Stimulated activated CD4-positive, alpha-beta T cell treated with anti-CD3 and anti-CD28 coated beads, Interleukin-2, amount 100 ng/mL, for 24 hours (primary cell): ENCODE measurements around the gene EEF1AKMT4.
A peak's percentile ranks its signal among the peaks of the same experiment; 100 is the strongest.
"Not testable (repeated sequence)": the region's sequence is repeated elsewhere in the genome, so short reads cannot be mapped to it uniquely, and the experiment has no call there.

Source experiments
- DNase-seq, 2 donors: peaks; one replicate each; pipeline ENCODE4 v3.0.0-alpha.2; 2020

Gene EEF1AKMT4

DNA sequence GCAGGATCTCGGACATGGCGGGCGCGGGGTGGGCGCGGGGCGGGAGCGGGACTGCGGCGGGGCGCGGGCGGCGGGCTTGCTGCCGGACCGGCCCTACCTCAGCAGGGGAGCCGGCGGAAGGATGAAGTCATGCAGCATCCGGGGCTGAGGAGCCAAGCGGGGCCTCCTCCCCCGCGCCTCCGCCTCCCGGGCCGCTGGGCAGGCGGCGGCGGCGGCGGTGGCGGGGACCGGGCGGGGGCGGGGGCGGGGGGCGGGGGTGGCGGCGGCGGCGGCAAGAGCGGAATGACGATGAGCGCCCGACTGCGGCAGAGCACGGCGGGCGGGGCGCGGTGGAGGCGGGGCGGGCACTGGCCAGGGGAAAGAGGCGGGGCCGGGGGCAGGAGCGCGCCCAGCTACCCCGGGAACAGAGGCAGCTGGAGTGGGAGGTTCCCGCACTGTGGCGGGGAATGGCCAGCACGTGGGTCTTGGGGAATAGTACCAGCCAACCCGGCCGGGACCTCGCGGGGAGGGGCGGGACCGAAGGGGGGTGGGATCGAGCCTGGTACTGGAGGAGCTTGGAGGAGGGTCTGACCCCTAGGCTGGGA, 11.9 kb downstream of the EEF1AKMT4 start, which contains the start of gene CAMK2N2:
CAMK2N2 (minus strand) TSS at position 284 of the 584 bp plus-strand sequence; CDS start at position 16, 268 bp downstream.
- peak; percentile 59 to 74 for DNase-seq

DNA sequence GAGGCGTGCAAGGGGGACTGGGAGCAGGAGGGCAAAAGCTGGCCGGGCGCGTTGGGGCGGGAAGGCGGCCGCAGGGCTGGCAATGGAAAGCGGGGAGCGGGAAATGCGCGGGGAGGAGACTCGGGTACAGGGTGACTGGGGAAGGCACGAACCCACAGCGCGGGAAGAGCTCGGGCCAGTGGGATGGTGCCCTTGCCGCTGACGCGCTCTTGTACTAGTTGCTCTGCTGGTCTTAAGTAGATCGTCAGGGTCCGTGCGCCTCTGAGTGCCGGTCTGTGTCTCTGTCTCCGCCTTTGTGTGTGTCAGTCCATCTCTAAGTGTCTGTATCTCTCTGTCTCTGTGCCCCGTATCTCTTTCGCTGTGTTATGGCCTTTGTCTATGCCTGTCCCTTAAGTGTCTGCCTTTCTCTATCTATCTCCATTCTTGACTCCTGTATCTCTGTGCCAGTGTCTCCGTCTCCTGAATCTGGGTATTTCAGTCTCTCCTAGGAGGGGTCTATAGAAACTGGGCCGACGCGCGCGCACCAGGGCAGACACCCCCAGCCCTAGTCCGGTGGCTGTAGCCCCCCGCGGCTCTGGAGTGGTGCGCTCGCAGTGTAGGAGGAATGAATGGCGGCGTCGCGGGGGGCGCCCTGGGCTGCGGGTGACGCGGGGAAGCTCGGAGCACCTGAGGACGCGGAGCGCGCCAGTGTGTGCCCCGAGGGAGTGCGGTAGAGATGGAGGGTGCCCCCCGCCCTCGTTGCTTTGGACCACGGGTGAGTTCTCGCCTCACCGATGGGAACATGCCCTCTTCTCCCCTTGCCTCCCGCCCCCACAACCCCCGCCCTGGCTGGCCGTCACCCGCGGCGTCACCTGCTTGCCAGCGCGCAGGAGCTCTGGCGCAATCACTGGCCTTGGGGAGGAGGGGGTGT, 12.6 kb downstream of the EEF1AKMT4 start:
- DNase-seq, result peak; percentile 31 to 41

DNA sequence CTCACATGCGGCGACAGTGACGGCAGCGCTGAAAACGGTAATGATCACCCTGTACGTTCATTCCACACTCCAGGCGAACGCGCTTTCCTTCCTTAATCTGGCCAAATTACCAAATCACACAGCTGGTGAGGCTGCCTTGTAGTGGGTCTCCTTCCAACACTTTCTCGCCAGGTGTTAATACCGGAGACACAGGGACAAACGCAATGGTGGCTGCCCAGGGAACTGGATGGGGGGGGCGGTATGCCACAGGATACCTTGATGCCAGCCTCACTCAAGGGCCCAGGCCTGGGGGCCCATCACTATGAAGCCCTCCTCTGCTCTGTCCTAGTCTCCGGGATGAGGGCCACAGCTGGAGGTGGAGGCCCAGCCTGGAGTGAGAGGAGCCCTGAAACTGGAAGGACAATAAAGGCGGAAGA, 13.3 kb downstream of the EEF1AKMT4 start:
- no peak for DNase-seq

DNA sequence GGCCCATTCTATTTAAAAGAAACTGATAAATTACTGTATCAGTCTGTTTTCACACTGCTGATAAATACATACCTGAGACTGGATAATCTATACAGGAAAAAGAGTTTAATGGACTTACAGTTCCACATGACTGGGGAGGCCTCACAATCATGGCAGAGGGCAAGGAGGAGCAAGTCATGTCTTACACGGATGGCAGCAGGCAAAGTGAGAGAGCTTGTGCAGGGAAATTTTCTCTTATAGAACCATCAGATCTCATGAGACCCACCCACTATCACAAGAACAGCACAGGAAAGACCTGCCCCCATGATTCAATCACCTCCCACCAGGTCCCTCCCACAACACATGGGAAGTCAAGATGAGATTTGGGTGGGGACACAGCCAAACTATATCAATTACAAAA, 17.8 kb downstream of the EEF1AKMT4 start:
- DNase-seq, result not testable (repeated sequence)

DNA sequence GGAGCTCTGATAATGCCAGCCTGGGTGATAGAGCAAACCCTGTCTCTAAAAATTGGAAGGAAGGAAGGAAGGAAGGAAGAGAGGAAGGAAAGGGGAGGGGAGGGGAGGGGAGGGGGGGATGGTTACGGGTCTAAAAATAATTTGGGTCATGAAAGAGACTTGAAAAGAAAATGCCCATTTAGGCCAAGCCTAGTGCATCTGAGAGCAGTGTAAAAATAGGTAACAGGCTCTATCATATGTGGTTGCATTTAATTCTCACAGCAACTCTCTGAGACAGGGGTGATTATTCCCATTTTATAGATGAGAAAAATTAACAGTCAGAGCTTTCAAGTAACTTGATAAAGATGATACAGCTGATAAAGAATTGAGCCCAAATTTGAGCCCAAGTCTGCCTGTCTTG, 22.8 kb downstream of the EEF1AKMT4 start:
- no peak for DNase-seq

DNA sequence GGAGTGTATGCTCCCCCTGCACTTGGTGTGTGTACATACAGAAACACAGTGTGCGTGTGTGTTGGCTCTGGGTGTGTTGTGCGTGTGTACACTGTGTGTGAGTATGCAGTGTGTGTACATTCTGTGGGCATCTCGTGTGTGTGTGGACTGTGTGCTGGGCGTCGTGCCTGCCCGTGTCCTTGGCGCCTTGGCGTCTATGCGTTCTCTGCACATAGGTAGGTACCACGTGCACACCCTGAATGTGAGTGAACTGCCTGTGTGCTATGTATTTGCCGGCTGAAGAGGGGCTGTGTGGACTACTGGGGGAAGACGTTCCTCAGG, 25.9 kb downstream of the EEF1AKMT4 start:
- DNase-seq, result no peak

DNA sequence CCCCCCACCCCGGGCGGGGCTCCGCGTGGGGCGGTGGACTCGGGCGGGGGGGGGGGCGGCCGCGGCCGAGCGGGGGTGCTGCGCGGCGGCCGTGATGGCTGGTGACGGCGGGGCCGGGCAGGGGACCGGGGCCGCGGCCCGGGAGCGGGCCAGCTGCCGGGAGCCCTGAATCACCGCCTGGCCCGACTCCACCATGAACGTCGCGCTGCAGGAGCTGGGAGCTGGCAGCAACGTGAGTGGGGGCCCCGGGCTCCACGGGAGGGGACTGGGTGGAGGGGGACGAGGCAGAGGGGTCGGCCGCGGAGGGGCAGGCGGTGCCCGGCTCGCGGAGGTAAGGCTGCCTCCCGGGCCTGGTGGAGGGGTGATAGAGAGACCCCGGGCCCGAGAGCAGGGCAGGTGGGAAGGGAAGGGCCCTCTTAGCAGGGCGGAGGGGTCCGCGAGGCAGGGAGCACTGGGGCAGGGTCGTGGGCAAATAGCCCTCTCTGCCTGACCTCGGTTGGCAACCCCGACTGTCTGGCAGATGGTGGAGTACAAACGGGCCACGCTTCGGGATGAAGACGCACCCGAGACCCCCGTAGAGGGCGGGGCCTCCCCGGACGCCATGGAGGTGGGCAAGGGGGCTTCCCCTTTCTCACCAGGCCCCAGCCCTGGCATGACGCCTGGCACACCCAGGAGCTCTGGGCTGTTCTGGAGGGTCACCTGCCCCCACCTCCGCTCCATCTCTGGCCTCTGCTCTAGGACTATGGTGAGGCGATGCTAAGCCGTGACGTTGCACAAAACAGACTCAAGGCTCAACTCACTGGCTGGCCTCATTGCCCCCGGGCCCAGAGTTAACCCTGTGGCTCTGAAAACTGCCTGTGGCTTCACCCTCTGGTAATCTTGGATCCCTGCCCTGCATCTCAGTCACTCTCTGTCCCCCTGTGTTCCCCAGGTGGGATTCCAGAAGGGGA, 26.8 kb downstream of the EEF1AKMT4 start, which contains the start of gene ECE2:
ECE2 (plus strand) TSS at position 62 of the 950 bp plus-strand sequence; CDS start at position 194, 132 bp downstream.
- no peak for DNase-seq

DNA sequence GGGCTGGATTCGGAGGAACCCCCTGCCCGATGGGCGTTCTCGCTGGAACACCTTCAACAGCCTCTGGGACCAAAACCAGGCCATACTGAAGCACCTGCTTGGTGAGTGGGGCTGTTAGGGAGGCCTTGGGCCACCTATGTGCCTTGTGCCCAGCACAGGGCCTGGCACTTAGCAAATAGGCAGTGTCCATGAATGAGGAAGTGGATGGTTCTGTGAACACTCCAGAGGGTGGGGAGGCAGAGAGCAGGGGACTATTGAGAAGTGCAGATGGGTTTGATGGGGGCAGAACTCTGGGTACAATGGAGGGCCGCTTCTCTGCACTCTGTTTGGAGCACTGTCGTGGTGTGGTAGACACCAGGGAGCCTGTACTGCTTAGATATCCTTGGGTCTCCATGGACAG, 27.9 kb downstream of the EEF1AKMT4 start:
- DNase-seq, result no peak

DNA sequence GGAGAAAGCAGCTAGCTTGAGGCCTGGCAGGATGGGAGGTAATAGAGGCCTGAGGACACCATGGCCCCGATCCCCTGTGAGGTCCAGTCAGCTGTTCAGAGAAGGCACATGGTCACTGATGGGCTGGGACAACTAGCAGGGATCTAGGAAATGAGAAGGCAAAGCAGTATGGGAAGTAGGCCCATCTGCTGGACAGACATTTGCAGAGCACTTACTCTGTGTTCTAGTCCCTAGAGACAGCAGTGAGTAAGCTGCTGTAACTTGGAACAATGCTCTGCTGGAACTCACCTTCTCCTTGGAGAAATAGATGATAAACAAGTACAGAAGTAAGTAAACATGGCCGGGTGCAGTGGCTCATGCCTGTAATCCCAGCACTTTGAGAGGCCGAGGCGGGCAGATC, 33.5 kb downstream of the EEF1AKMT4 start:
- DNase-seq, result no peak

DNA sequence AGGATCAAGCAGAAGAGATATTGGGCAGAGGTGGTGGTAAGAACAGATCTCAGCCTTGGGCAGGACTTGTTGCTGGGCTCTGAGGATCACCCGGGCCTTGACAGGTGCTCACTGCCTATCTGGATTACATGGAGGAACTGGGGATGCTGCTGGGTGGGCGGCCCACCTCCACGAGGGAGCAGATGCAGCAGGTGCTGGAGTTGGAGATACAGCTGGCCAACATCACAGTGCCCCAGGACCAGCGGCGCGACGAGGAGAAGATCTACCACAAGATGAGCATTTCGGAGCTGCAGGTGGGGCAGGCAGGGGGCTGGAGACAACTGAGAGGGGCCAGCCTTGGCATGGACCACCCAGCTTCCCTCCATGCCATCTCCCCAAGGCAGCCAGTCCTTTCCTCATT, 34.2 kb downstream of the EEF1AKMT4 start:
- no peak for DNase-seq

DNA sequence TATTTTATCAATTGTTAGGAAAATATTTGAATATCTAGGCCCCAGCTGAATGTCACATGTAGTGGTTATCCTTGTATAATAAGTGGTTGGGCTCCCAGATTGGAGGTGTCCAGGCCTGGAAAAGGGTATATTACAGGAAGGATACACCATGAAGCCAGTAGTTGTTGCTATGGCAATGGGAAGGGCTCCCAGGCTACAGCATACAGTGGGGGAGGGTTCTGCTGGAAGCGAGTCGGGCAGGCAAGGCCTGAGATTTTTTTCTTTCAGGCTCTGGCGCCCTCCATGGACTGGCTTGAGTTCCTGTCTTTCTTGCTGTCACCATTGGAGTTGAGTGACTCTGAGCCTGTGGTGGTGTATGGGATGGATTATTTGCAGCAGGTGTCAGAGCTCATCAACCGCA, 35.2 kb downstream of the EEF1AKMT4 start:
- DNase-seq, result peak in 1 of 2 donors; percentile 32

DNA sequence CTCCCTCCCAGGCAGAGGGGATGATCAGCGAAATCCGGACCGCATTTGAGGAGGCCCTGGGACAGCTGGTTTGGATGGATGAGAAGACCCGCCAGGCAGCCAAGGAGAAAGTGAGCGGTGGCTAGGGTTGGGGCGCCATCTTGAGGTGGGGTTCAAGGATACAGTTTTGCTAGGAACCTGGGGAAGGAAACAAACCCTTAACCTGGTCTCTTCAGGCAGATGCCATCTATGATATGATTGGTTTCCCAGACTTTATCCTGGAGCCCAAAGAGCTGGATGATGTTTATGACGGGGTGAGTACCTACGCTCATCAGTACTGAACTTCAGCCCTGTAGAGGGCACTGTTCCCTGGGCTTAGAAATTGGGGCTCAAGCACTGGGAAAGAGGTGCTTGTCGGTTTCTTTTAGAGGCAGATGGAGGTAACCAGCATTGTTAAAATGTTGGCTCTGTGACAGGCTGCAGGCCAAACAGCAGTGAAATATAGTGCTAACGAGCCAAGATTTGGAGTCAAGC, 40.0 kb downstream of the EEF1AKMT4 start:
- peak; percentile 80 to 81 for DNase-seq

DNA sequence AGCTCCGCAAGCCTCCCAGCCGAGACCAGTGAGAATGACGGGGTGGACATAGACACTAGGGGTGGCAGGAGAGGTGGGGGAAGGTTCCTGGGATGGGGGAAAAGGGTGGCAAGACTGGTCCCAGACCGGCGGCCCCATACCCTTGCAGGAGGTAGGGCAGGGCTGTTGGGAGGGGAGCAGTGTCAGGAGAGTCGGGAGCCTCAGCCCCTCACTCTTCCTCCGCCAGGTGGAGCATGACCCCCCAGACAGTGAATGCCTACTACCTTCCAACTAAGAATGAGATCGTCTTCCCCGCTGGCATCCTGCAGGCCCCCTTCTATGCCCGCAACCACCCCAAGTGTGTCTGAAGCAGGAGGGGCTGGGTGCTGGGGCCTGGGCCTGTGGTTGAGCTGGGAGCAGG, 40.9 kb downstream of the EEF1AKMT4 start:
- no peak for DNase-seq

DNA sequence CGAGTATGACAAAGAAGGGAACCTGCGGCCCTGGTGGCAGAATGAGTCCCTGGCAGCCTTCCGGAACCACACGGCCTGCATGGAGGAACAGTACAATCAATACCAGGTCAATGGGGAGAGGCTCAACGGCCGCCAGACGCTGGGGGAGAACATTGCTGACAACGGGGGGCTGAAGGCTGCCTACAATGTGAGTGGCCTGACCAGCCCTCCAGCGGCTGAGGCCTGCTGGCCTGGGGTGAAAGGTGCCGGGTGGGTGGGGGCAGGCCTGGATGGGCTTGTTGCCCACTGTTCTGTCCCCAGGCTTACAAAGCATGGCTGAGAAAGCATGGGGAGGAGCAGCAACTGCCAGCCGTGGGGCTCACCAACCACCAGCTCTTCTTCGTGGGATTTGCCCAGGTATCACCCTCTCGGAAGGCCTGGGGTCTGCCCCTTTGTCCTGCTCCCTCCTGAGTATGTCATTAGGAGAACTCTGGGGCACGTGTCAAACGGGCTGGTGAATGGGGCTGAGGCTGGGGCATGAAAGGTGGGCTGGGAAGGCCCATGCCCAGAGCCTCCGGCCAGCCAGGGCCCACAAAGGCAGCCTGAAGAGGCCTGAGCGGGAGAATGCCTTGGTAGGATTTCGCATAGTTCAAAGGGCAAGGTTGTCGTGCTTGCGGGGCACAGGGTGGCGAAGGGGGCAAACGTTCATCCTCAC, 41.7 kb downstream of the EEF1AKMT4 start:
- no peak for DNase-seq

DNA sequence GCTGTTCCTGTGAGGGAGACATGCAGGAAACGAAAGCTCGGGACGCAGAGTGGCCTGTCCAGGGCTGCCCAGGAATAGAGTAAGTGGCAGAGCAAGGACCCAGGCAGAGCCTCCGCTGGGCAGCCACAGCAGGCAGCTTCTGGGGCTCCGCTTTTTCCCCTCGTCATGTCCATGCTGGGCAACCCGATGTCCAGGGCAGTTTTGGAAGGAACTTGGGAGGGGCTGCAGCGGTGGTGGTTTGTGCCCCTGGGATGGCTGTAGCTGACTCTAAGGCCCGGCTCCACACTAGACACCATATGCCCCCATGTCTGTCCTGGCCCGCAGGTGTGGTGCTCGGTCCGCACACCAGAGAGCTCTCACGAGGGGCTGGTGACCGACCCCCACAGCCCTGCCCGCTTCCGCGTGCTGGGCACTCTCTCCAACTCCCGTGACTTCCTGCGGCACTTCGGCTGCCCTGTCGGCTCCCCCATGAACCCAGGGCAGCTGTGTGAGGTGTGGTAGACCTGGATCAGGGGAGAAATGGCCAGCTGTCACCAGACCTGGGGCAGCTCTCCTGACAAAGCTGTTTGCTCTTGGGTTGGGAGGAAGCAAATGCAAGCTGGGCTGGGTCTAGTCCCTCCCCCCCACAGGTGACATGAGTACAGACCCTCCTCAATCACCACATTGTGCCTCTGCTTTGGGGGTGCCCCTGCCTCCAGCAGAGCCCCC, 42.4 kb downstream of the EEF1AKMT4 start:
- DNase-seq, result no peak

DNA sequence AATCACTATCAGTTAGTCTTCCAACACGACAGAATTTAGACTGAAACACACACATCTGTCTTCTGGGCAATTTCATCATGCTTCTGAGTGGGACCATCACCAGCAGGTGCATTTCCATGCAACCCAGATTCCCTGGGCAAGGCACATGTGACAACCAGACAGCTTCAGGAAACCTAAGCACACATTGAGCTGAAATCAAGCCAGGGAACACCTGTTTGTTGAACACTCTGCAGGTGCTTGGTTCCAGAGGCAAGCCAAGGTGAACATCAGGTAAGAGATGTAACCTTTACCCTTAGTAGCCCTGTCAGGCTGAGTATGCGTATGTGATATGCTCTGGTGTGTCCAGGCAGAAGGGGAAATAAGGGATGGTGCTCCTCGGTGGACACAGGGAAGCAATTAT, 46.3 kb downstream of the EEF1AKMT4 start:
- no peak for DNase-seq

DNA sequence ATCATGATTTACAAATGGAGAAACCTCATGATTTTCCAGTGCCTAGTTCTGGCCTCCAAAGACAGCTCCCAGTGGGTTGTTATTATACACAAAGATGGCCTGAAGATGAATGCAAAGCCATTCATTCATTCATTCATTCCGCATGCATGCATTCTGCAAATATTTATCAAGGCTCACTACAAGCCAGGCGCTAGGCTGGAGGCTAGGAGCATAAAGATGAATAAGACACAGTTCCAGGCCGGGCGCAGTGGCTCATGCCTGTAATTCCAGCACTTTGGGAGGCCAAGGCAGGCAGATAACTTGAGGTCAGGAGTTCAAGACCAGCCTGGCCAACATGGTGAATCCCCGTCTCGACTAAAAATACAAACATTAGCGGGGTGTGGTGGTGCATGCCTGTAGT, 47.1 kb downstream of the EEF1AKMT4 start:
- DNase-seq, result no peak

DNA sequence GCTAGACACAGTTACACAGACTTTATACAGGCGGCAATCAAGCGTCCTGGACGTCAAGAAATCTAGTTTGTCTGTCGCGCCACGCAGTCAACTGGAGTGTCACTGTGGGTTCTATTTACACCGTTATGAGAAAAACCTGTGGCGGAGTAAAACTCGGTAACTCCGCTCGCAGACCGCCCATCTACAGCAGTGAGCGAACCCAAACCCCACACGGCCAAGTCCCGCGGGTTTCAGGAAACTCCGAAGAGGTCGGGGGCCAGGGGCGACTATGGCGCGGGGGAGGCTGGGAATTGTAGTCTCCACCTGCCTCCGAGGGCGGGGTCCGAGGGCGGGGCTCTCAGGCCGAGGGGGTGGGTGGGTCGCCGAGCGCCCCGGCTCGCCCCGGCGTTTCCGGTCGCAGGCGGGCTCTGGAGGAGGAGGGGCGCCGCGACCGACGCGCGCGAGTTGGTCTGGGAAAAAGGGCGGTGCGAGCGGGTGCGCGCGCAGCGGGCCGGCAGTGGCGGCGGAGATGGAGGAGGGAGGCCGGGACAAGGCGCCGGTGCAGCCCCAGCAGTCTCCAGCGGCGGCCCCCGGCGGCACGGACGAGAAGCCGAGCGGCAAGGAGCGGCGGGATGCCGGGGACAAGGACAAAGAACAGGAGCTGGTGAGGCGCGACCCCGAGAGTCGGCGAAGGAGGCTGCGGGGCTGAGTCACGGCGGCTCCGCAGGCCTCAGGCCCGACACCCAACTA, 49.5 kb downstream of the EEF1AKMT4 start, which contains the start of gene PSMD2:
PSMD2 (plus strand) TSS at position 483 of the 729 bp plus-strand sequence; CDS start at position 509, 26 bp downstream.
- DNase-seq, result peak; percentile 98

DNA sequence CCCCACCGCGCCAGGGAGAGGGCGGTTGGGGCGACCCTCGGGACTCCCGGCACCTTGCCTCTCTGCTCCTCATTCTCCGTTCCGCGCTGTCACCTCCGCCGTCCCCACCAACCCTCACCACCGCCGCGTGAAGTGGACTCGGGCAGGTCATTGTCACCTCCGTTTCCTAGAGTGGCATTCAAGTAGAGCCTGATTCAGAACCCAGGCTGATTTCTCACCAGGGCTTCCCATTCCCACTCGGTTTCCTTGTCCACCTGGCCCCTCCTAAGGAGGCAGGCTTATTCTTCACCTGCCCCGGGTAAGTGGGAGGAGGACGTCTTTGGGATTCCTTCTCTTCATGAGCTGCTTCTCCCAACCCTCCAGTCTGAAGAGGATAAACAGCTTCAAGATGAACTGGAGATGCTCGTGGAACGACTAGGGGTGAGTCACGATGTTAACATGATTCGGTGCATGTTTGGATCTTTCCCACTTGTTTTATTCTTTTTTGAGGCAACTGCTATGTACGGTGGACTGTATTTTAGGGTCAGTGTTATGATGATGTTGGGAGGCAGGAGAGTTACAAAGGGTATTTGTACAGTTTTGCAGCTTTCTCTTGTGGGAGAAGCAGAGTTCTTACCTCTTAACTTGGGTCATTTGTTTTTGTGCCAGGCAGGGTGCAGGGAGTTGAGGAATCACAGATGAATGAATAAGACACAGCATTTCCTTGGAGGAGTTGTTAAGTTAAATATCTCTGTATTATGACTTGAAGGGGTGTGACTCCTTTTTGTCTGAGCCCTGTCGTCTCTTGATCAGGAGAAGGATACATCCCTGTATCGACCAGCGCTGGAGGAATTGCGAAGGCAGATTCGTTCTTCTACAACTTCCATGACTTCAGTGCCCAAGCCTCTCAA, 50.3 kb downstream of the EEF1AKMT4 start:
- DNase-seq, result no peak

DNA sequence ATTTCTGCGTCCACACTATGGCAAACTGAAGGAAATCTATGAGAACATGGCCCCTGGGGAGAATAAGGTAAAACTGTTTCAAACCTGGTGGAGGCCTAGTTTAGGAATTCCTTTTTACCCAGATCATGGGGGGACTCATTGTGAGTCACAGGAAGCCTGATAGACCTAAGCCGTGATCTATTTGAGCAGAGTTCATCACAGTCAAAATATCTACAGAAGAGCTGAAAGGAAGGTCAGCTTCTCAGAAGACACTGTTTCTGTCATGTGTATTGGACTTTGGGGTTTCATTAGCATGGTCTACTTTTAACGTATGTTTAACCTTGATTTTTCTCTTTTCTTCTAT, 50.9 kb downstream of the EEF1AKMT4 start:
- DNase-seq, result no peak
